HuH-7.5 (cell line): ENCODE results near the gene IL7R.

Experiments
- DNase-seq: peaks from one replicate; pipeline ENCODE4 v3.0.0; 2011; ENCODE audit warnings: low spot score

Gene IL7R

GRCh38 chr5:35904443-35905132 lies 47.9 kb downstream of the IL7R start:
- no peak for DNase-seq

- no peak for DNase-seq
These were observed 51.5 kb downstream of the IL7R start for GRCh38 chr5:35908228-35908627.

DNA sequence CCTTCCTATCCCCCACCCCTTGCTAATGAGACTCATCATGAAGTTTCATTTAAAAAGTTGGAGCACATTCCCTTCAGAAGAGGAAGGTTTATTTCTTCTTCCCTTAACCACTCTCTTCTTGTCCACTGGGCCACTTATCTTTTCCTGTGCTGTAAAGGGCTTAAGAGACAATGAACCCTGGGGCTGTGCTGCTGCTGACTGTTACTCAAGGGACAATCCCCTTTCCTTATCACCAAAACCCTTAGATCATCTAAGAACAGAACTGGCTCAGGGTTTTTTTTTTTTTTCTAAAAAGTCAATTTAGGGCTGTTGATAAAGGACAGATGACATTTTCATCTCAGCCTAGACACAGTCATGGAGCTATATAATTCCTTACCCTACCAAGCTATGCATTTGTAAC lies 52.1 kb downstream of the IL7R start:
- no peak for DNase-seq

GRCh38 chr5:35919191-35919590 lies 62.5 kb downstream of the IL7R start:
- DNase-seq, result no peak

DNA sequence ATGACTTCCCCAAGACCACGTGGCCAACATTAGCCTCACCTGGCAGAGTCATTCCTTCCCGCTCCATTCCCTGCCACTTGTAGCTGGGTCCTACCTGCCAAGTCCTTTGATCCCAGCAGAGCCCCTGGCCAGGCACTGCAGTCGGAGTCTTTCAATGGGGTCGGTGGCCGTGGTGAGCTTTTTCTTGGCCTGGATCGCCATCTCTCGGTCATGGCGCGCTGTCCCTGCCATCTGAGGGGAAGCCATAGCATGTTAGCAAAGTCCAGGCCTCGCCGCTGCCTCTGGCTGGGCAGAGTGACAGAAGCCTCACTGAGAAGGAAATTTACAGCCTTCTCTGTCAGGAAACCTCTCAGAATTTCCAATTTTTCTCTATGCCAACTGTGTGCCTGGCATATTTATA lies 64.2 kb downstream of the IL7R start:
- DNase-seq, result no peak

GRCh38 chr5:35921930-35922329 lies 65.2 kb downstream of the IL7R start:
- no peak for DNase-seq

- no peak for DNase-seq
These were observed 65.8 kb downstream of the IL7R start for GRCh38 chr5:35922468-35922867.

DNA sequence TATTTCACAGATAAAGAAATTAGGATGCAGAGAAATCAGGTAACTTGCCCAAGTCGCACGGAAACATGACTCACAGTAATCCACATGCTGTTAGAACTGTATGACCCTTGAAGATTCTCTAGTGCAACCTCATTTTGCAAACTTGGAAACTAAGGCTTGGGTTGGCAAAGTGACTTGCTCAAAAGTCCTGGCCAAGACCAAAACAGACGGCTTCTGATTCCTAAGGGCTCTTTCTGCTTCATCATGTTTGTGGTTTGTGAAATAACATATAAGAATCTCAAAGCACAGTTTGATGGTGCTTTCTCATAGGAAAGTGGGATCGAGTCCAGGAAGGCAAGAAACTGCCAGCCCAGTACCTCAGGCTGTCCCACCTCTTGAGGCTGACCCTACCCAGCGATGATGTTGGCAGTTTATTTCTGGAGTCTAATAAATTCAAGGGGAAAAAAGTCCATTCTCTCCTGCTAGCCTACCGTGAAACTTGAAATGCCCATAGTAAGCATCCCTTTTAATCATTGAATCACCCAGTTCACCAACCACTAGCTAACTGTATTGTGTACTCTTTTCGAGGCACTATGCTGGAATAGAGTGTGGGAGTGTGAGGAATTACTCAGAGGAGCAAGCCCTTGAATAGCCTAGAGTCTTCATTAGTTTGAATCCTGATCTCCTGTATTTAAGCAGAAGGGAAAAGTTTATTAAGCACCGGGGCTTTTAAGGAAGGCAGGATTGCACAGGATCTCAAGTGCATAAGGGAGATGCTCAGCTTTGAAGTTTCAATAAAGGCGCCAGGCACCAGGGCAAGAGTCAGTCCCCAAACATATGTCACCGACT lies 67.6 kb downstream of the IL7R start:
- DNase-seq, result no peak

DNA sequence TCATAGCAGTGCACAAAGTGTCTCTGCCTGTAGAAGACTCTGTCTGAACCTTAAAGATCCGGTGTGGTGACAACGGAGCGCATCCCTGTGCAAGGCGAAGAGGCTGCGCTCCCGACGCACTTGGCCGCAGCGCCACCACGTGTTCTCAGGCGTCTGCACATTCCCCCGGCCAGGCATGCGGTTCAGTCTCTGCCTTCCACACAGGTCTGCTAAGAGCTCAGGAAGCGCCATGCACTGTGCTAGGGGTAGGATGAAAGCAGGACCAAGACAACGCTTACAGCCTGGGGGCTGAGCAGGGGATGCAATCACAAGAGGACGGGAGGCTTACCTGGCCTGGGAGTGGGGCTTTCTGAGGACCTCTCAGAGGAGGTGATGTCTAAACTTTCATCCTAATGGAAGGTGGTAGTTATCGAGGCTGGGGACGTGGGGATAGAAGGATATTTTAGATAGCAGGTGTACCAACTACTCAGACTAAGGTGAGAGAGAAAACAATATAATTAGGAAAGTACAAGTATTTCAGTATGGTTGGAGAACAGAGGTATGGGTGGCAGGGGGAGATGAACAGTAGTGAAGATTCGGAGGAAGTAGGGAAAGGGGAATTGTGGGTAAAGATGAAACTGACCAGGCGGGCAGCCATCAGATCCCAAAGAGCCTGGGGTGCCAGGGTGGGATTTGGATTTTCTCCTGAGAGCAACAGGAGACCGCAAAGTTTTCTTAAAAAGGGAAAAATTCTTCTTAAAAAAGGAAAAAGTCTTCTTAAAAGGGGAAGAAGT lies 68.4 kb downstream of the IL7R start:
- peak; percentile 54 for DNase-seq

GRCh38 chr5:35926389-35927051 lies 69.8 kb downstream of the IL7R start:
- peak; percentile 35 for DNase-seq
